AG04449 (cell line): ENCODE results near the gene GSTM2.

ENCODE experiments used
- CTCF ChIA-PET: fragments of 350-600 bp; formaldehyde crosslinking; extraction: SDS; loops from one replicate; lab custom pipeline; 2021; ENCODE audit warnings: antibody characterized with exemption; lab: Yijun Ruan, JAX
- POLR2A ChIA-PET: fragments of 400-600, 350-600 bp; formaldehyde crosslinking; extraction: SDS; loops from one replicate; lab custom pipeline; 2020; ENCODE audit warnings: antibody characterized with exemption, inconsistent platforms; lab: Yijun Ruan, JAX
- DNase-seq: peaks from one replicate; pipeline ENCODE4 v3.0.0-alpha.2; 2010; ENCODE audit warnings: low read depth, low spot score
- H3K4me3 ChIP-seq: 2 replicates; pipeline ENCODE4 v1.5.1; 2011; ENCODE audit warnings: low read depth, mild to moderate bottlenecking, control low read depth, low read length
- TF ChIP-seq, protein P1 (sequence below): IDR thresholded peaks from one replicate; pipeline ENCODE4 v1.5.1; 2011; ENCODE audit warnings: mild to moderate bottlenecking, moderate library complexity, low read length, control low read depth, inconsistent platforms; ENCODE audit not compliant: insufficient read depth; ENCODE audit errors: missing control alignments

GSTM2 gene

DNA sequence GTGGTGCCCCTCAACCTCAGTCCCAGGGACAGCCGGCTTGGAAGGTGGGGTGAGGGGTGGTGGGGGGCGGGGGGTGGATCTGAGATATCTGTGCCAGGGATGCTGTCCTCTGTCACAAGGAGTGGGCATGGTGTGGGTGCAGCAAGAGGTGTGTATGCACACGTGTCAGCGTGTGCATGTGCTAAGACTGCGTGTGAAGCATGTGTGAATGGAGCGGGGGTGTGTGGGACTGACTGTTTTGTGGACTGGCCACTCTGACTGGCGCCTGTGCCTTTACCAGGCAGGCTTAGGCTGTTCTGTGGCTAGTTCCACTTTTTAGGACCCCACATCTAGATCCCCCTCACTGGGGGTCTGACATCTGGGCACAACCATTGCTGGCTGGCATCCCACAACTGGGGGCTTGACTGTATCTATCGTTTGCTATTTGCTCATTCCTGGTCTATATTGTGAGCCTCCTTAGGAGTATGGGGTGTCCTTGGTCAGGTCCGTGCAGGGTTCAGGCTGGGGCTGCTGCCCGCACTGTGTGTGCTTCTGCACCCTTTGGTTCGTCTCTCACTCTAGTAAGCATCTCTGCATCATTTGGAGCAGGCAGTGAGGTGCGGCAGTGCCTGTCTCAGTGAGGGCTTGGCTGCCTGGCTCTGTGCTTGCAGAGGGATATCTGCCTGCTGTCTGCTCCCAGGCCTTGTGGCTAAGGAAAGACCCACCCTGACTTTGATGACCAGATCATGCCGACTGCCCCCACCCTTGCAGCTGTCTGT, 46.3 kb upstream of the GSTM2 start:
- CTCF ChIA-PET, result interaction anchor here (1.0 to 21.8 kb wide), 3 partner anchors 16 to 338 kb away, joined by 3 to 371 read pairs (median 4); no protein-coding TSS in a partner anchor
- TF ChIP-seq, protein P1, sequence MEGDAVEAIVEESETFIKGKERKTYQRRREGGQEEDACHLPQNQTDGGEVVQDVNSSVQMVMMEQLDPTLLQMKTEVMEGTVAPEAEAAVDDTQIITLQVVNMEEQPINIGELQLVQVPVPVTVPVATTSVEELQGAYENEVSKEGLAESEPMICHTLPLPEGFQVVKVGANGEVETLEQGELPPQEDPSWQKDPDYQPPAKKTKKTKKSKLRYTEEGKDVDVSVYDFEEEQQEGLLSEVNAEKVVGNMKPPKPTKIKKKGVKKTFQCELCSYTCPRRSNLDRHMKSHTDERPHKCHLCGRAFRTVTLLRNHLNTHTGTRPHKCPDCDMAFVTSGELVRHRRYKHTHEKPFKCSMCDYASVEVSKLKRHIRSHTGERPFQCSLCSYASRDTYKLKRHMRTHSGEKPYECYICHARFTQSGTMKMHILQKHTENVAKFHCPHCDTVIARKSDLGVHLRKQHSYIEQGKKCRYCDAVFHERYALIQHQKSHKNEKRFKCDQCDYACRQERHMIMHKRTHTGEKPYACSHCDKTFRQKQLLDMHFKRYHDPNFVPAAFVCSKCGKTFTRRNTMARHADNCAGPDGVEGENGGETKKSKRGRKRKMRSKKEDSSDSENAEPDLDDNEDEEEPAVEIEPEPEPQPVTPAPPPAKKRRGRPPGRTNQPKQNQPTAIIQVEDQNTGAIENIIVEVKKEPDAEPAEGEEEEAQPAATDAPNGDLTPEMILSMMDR, result no peak
- DNase-seq, result no peak
- peak overlapping the region; percentile 90 for H3K4me3 ChIP-seq
- POLR2A ChIA-PET, result no interaction called here

DNA sequence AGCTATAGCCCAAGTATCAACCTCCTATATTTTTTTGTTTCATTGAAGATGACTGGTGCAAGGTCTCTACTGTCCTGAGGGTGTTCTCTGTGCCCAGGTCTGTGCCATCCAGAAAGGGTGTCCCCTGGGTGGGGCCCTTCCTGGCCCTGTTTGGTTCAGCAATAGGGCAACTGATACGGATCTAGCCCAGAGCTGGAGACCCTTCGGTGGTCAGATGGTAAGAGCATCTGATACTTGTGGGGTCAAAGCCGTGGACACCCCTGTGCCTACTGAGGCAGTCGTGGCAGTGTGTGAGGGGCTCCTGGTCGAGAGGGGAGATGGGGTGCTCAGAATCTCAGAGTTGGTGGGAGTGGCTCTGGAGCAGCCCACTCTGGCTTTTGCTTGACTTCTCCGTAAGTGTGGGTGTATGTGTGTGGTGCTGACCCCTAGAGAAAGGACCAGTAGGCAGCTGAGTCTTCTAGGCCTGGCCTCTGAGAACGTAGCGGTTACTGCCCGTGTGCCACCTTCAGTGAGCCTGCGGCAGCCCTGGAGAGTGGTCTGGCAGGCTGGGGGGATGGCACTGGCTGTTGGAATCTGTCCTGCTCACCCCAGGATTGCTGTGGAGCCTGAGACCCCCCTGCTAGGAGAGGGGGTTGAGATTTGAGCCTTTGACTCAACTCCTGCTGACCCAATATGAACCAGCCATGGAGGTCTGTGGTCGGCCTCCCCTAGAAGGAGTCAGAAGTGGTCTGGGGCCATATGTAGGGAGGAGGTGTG, 45.5 kb upstream of the GSTM2 start:
- TF ChIP-seq, protein P1, result no peak
- no peak for DNase-seq
- H3K4me3 ChIP-seq, result peak overlapping the region; percentile 90
- ChIA-PET CTCF (interaction anchor here (1.6 to 21.8 kb wide), 2 partner anchors 16 to 76 kb away, joined by 4 to 371 read pairs; no protein-coding TSS in a partner anchor), POLR2A (no interaction called here)

DNA sequence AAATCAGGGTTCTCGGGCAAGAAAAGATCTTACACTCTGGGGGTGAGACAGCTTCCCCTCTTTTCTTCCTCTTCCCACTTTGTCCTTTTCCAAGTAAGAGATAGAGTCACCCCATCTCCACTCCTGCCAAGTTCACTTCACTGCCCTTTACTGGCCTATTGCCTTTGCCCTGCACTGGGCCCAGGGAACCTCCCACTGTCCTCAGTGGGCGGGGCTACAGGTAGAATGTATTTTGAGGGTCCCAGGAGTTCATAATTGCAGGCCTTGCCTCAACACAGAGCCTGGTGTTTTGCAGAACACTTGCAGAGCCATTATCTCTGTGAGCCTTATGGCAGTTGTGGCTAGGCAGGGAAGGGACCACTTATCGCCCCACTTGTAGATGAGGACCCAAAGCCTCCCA, 45.0 kb upstream of the GSTM2 start:
- peak overlapping the region; percentile 90 for H3K4me3 ChIP-seq
- CTCF ChIA-PET, result interaction anchor here (1.2 to 21.8 kb wide), 3 partner anchors 15 to 77 kb away, joined by 3 to 371 read pairs (median 4); partner anchors contain the start of gene GNAI3
- TF ChIP-seq, protein P1, result no peak
- POLR2A ChIA-PET, result no interaction called here
- no peak for DNase-seq

DNA sequence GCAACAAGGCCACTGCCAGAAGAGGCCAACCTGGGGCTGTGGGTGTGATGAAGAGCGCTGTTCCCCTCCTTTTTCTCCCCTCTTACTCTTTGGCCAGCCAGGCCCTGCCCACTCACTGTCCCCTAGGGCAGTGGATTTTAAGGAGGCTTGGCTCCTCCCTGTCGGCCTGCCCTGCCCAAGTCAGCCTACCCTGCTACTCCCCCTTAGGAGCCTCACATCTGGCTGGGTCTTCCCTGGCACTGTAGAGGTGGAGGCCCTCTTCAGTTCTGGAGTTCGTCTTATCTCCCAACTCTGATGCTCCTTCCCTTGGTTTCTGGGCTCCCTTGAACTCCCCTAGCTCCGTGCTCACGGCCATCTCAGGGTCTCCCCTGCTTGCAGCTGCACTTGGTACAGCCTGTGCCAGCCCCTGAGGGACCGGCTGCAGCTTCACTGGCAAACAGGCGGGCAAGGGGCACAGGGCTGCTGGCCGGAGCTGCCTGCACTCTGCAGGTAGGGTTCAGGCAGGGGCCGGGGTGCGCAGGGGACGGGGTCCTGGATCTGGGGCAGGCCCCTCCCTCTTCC, 44.2 kb upstream of the GSTM2 start:
- TF ChIP-seq, protein P1, result no peak
- POLR2A ChIA-PET, result no interaction called here
- no peak for DNase-seq
- CTCF ChIA-PET, result interaction anchor here (0.9 to 21.8 kb wide), 6 partner anchors 14 to 152 kb away, joined by 3 to 371 read pairs (median 4); partner anchors contain the start of gene GNAI3
- H3K4me3 ChIP-seq, result peak overlapping the region; percentile 13

DNA sequence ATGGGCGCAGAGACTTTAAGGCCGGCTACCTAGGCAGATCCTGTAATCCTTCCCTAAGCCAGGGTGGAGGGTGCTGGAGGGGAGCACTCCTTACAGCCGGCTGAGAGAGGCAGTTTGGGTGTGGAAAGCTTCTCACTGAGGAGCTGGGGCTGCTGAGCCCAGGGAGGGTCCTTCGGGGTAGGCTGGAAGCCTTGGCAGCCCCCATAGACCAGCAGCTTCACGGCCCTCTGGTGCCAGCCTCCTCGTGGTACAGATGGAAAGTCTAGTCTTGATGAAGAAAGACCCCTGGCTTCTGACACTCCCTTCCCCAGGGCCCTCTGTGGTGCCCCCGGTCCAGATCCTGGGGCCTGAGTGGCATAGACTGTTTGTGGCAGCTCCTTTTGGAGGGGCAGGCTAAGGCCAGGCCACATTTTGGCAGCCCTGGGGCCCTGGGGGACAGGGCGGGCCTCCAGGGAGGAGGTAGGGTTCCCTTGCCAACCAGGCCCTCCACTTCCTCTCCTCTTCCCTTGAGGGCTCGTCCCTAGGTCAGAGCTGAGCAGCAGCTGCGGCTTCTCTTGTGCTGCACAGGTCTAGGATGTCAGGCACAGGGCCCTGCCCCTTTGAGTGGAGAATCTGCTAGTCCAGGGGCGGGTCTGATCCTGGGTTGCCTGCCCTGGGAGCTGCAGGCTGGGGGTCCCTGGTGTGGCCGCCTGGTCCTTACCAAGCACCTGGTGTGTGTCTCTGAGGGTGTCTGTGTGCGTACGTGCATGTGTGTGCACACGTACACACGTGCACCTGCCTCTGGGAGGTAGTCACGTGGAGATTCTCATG, 43.5 kb upstream of the GSTM2 start:
- DNase-seq, result no peak
- ChIA-PET POLR2A (no interaction called here), CTCF (interaction anchor here (0.9 to 21.8 kb wide), 7 partner anchors 14 to 151 kb away, joined by 3 to 371 read pairs (median 3); partner anchors contain the start of gene GNAI3)
- TF ChIP-seq, protein P1, result no peak
- no peak overlapping the region; the same call in 1 of the 2 replicates for H3K4me3 ChIP-seq
